ENCODE measurements around the gene CFAP221.
A peak's percentile ranks its signal among the peaks of the same experiment; 100 is the strongest.

CFAP221 gene

DNA sequence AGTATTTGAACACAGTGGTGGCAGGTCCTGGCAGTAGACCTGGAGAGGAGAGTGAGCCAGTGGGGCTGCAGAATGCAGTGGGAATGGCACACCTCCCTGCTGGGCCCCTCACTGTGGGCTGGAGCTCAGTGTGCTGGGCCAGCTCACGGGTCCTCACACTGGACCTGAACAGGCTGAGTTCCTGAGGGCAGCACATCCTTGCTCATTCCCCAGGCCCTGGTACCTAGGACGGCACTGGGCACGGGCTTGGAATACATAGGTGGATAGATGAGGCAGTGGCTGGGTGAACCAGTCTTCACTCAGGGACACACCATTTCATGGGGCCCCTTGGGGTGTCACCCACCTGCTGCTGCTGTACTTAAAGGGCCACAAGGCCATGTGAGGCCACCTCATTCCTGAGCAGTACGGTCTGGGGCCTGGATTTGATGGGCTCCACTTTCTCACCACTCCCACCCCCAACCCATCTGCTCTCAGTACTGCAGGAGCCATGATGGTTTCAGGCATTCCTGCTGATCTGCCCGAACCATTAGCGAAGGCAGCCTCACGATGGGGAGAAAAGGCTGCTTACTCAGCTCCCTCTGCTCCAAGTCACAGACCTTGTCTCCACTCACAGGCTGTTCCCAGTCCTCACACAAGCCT is 138.9 kb downstream of the CFAP221 start:
- DNase-seq, result no peak

DNA sequence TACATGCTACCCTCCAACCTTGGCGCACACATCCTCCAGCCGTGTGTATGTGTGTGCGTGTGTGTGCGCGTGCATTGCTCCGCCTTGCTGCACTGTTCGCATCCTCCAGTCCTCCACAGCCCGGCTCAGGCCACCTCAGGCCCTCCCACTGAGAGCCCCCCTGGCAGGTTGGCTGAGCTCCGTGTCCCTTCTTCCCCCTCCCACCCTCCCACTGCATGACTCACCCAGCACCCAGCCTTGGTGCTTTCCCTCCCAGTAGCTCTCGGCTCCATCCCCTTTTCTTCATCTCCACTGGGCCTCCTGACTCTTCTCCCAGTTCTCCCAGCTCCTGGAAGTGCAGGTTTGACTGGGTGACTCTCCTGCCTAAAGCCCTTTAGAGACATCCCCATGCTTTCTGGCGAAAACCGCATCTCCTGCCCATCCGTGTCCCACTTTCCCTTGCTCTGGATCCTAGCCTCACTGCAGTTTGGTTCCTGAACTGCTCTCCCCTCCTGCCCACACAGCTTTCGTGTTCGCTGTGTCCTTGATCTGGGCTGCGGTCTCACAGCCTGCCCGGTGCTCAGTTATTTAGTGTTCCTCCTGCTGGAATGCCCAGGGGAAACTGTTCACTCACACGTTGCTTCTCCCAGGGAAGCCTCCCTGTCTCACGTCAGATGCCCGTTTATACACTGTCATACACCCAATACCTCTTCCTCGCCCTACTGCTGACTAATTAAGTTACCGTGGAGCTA is 139.6 kb downstream of the CFAP221 start:
- DNase-seq, result no peak

- no peak for DNase-seq
Observed at GRCh38 chr2:119684518-119684917, 140.3 kb downstream of the CFAP221 start.

DNA sequence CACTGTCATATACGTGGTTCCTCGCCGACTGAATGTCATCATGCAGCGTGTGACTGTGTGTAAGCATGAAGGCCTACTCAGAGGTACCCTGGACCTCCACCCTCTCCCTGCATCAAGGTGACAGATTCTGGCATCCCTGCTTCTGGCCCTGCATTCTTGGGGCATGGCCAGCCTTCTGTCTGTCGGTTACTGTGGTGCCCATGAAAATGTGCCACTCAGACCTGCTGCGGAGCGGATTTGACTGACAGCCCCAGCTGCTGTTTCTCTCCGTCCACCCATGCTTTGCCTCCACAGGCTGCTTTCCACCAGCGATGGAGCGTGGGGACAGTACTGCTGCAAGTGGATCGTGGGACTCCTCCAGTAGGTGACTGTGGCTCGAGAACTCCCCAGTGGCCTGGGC is 144.4 kb downstream of the CFAP221 start:
- no peak for DNase-seq

DNA sequence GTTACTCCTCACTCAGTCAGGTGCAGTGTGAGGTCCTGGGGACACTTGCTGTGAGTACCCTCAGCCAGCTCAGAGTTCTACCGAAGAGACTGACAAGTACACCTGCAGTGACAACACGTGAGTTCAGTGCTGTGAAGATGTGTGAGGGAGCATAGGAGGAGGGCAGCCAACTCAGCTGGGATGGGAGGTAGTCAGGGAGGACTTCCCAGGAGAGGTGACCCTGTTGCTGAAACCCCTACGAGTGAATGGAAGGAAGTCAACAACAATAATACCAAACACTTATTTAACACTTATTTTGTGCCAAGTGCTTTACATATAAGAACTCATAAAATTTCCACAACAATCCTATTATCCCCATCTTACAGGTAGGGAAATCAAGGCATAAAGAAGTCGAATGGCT is 145.0 kb downstream of the CFAP221 start:
- no peak for DNase-seq

- DNase-seq, result no peak
Observed at GRCh38 chr2:119691189-119691588, 146.9 kb downstream of the CFAP221 start.

- no peak for DNase-seq
Observed at GRCh38 chr2:119691651-119692245, 147.5 kb downstream of the CFAP221 start.

- DNase-seq, result no peak
Observed at GRCh38 chr2:119692310-119692709, 148.1 kb downstream of the CFAP221 start.

- DNase-seq, result no peak
Observed at GRCh38 chr2:119692954-119693353, 148.7 kb downstream of the CFAP221 start.

GRCh38 chr2:119693567-119693966 is 149.3 kb downstream of the CFAP221 start:
- DNase-seq, result no peak

DNA sequence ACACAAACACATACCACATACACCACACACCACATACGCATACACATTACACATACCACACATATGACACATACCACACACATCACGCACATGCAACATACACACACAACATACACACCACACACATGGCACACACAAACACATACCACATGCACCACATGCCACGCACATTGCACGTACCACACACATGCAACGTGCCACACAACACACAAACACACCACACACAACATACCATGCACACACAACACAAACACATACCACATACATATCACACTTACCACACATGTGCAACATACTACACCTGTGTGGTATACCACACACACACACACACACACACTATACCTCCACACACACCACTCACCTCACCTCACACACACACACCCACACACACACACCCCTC is 149.7 kb downstream of the CFAP221 start:
- DNase-seq, result no peak

- no peak for DNase-seq
Observed at GRCh38 chr2:119694470-119694844, 150.2 kb downstream of the CFAP221 start.

- no peak for DNase-seq
Observed at GRCh38 chr2:119694845-119695521, 150.7 kb downstream of the CFAP221 start.

DNA sequence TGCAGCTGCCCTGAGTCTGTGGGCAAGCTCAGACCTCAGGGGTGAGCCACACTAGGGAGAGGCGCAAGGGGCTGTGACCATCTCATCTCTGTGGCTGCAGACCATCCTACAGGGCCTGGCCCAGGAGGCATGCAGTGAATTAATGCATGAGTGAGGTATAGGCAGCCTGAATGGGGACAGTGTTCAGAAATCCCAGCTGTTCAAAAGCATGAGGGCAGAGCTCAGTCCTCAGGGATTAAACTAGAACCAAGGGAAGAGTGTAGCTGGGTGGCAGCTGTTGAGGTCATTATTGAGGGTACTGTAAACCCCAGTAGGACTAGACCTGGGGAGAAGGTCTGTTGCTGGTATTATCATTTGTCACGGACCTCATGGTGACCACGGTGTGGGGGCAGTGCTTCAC is 151.8 kb downstream of the CFAP221 start:
- DNase-seq, result no peak

GRCh38 chr2:119696494-119697030 is 152.3 kb downstream of the CFAP221 start:
- DNase-seq, result no peak

DNA sequence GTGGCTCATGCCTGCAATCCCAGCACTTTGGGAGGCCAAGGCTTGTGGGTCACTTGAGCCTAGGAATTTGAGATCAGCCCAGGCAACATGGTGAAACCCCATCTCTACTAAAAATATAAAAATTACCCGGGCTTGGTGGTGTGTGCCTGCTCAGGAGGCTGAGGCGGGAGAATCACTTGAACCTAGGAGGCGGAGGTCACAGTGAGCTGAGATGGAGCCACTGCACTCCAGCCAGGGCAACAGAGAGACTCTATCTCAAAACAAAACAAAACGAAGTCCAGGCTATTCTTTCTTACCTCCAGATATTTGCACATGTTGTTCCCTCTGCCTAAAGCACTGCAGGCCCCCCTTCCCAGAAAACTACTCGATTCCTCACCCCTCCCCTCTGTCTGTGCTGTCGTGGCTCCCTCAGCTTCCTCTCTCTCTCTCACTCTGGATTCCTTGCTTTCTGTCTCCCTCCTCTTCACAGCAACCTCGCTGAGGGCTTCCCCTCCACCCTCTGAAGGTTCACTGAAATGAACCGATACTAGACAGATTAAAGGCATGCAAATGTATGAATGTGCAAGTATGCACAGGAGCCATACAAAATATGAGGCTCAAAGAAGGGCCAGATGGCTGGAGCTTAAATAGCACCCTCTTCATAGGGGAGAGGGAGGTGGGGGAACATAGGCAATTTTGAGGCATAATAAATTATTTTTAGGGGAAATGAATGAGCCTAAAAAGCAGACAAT is 153.2 kb downstream of the CFAP221 start:
- DNase-seq, result peak; percentile 46

GRCh38 chr2:119698246-119698645 is 154.0 kb downstream of the CFAP221 start:
- DNase-seq, result no peak

DNA sequence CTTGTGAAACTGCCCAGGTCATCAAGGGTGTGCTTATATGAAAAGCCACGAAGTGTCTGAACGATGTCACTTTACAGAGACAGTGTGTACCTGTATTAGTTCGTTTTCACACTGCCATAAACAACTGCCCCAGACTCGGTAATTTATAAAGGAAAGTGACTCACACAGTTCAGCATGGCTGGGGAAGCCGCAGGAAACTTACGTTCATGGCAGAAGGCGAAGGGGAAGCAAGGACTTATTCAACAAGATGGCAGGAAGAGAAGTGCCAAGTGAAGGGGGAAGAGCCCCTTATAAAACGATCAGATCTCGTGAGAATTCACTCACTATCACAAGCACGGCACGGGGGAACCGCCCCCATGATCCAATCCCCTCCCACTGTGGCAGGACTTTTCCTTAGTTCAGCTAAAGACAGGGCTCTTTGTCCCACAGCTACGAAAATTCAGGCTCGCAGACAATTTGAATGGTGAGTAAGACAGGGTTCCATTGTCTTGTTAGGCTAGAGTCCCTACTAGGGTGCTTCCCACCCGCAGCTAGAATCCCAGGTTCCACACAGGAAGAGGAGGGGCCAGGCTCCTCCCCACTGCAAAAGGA is 154.9 kb downstream of the CFAP221 start:
- no peak for DNase-seq

- no peak for DNase-seq
Observed at GRCh38 chr2:119700866-119701265, 156.6 kb downstream of the CFAP221 start.

GRCh38 chr2:119701352-119701751 is 157.1 kb downstream of the CFAP221 start:
- DNase-seq, result no peak

DNA sequence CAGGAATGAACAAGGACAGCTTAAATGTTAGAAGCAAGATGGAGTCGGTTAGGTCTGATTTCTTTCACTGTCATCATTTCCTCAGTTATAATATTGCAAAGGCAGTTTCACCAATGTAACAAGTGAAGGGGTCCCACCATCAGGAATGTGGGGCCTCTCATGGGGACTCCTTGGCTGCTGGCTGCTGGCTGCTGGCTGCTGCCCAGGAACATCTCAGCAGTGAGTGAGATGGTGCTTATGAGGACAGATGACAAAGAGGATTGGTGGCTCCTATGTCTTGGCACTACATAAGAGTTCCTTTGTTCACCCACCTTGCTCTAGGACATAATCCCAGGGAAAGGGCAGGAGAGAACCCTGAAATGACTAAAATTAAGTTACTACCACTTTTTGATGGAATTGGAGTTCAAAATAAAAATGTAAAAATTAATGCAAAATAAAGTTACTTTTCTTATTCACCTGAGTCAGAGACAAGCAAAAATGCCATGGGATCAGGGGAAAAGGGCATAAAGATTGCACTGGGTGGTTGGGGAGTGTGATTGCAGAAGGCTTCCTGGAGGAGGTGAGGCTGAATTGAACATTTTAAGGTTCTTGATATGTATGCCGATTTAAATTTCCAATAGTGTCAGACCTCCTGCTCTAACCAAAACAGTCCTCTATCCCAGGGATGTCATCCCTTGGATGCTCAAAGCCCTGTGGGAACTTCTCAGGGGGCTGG is 158.1 kb downstream of the CFAP221 start:
- no peak for DNase-seq

DNA sequence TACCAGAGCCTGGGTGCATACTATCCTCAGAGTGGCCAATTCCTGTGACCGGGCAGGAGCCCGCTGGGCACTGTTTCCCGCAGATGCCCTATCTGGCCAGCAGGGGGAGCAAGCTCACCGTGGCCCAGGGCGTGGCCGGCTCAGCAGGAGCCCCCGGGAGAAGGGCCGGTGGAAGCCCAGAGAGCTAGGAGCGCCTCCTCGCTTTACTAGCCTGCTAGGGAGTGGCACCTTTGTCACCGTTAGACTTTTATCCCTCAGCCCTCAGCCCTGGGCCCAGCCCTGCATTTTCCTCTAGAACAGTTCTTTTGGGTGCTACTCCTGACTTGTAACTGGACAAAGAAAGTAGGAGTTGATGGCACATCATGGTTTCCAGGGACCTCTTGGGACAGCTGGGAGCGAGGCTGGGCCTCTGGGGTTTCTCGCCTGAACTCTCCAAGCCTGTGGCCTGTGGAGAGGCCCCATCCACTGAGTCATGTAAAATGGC is 158.7 kb downstream of the CFAP221 start:
- peak; percentile 62 for DNase-seq

Measured in activated naive CD4-positive, alpha-beta T cell treated with anti-CD3 and anti-CD28 coated beads, Interleukin-2, amount 50 U/mL, for 16 hours (primary cell).